Measurements from ENCODE around the gene HMX1.

The HMX1 gene

DNA sequence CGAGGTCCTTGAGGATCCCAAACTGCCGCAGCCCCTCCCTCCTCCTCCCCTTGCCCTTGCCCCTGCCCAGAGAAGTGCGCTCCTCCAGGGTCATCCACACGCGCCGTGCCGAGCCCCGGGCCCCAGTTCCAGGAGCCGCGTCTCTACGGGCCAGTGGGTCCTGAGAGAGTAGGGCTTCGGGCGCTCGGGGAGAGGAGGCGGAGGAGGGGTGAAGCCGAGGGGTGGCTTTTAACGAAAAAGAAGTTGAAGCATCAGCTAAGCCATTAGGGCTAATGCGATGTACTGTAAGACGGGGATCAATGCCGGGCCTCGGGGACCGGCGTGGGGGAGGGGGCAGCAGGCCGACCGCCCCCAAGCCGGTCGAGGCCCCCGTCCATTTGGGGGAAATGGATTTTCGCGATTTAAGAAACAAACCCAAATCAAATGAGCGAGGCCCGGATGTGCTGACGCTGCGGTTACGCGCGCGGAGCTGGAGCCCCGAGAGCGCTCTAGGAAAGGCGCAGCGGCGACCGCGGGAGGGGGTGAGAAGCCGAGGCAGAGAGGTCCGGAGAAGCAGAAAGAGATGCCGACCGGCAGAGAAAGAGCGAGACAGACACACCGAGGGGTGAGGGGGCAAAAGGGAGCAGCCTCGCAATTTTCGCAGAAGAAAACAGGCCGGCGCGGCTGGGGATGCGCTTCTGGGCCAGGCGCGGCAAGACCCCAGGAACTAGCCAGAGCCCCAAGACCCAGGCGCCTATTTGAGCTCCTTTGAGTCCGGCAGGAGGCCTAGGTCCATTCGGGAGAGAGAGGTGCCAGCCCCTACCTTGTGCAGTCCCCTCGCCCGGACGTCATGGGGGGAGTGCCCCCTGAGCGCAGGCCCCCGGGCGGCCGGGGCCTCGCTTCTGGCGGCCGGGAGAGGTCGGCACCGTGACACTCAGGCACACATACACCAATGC lies 13.6 kb downstream of the HMX1 start:
- in situ Hi-C loops (cut with MboI; ENCODE audit: low sequenced_read_pairs): no loop called here

GRCh38 chr4:8856835-8857621 lies 14.6 kb downstream of the HMX1 start:
- in situ Hi-C loops (cut with MboI; ENCODE audit: low sequenced_read_pairs): no loop called here

GRCh38 chr4:8855818-8856245 lies 15.8 kb downstream of the HMX1 start:
- in situ Hi-C loops (cut with MboI; ENCODE audit: low sequenced_read_pairs): no loop called here

DNA sequence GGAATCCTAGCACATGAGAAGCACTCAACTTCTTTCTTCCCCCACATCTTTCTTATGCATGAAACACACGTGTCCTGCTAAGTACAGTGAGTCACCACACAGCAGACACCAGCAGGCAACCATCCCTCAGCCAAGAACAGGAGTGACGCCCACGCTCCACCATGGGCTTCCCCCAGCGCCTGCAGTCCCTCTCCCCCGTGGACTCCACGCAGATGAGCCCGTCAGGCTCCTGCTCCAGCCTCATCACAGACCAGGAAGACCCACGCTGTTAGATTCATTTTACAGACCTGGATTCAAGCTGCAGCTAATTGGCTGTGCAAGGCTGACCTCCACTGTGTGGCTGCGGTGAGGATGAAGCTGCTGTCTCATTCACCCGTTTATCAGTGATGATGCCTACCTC lies 16.7 kb downstream of the HMX1 start:
- in situ Hi-C loops (cut with MboI; ENCODE audit: low sequenced_read_pairs): no loop called here

DNA sequence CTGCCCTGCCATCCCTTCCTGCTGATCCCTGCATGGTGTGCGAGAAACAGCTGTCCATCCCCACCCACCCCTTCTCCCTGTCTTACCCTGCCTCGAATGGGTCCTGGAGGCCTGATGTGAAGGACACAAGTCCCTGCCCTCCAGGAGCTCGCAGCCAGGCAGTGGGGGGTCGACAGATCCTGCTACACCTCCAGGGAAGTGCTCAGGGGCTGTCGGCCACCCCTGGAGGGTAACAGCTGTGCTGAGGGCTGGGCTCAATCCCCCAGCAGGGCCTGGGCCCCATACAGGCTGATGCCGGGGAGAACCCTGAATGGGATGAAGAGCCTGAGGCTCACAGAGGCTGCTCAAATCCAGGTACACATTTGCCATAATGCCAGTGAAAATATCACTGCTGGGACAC lies 17.6 kb downstream of the HMX1 start:
- in situ Hi-C loops (cut with MboI; ENCODE audit: low sequenced_read_pairs): no loop called here

GRCh38 chr4:8853249-8853648 lies 18.4 kb downstream of the HMX1 start:
- in situ Hi-C loops (cut with MboI; ENCODE audit: low sequenced_read_pairs): no loop called here

GRCh38 chr4:8852118-8852704 lies 19.4 kb downstream of the HMX1 start:
- in situ Hi-C loops (cut with MboI; ENCODE audit: low sequenced_read_pairs): no loop called here

DNA sequence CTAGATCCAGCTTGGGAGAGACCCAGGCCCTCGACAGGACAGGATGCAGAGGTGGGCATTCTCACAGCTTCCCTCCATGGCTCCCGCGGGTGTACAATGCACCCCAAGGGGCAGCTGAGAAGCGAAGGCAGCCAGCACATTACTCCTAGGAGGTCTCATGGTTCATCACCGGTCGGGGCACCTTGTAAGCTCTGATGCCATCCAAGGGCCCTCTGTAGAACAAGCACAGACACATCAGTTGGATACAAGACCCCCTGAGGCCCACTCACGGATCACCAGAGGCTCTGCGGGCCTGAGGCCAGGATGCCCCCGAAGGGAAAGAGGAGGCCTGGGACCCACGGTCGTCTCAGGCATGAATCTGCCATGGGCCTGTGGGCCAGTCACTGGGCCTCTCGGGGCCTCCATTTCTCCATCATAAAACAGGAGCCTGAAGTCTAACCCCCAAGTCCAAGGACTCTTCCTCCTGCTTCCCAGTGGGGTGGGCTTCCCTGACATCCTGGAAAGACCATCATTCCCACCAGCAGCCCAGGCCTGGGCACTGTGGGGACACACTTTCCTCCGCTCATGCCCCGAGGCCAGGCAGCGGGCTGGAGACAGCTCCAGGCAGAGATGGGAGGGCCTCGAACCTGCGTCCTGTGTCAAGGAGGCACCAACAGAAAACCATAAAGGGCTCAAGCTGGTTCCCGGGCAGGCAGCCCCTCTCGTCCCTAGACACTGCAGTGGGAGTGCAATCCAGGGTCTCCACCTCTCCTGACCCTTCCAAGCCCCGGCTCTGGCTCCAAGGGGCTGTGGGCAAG lies 20.1 kb downstream of the HMX1 start:
- in situ Hi-C loops (cut with MboI; ENCODE audit: low sequenced_read_pairs): no loop called here

- in situ Hi-C loops (cut with MboI; ENCODE audit: low sequenced_read_pairs): no loop called here
Observed at GRCh38 chr4:8850830-8851188, 20.8 kb downstream of the HMX1 start.

DNA sequence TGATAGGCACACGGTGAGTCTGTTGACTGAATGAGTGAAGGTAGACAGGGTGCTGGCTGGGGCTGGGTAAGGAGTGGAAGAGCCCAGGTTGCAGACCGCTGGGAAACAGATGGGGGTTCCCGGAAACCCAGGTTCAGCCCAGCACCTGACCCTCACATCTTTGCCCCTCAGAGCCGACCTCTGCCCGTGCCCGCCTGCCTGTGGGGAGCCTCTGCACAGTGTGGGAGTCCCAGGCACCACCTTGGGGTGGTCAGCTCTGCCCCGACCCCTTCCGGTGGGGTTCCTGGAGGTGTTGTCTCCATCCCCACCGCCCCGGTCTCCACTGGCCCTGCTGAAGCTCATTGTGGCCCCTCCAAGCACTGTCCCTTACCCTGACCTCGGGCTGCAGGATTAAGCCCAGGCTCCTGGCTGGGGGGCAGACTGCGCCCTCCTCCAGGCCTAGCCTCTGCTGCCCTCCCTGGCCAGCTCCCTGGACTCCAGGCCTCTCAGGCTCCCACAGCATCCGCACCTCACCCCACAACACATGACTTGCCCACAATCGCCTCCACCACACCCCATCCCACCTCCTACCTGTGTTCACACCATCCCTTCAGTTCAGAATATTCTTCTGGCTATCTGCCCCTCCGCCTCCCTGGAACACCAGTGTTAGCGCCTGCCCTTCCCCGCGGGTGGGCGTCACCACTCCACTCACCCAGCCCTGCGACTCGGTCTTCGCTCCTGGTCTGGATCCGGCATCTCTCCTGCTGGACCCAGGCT lies 21.4 kb downstream of the HMX1 start:
- in situ Hi-C loops (cut with MboI; ENCODE audit: low sequenced_read_pairs): no loop called here

DNA sequence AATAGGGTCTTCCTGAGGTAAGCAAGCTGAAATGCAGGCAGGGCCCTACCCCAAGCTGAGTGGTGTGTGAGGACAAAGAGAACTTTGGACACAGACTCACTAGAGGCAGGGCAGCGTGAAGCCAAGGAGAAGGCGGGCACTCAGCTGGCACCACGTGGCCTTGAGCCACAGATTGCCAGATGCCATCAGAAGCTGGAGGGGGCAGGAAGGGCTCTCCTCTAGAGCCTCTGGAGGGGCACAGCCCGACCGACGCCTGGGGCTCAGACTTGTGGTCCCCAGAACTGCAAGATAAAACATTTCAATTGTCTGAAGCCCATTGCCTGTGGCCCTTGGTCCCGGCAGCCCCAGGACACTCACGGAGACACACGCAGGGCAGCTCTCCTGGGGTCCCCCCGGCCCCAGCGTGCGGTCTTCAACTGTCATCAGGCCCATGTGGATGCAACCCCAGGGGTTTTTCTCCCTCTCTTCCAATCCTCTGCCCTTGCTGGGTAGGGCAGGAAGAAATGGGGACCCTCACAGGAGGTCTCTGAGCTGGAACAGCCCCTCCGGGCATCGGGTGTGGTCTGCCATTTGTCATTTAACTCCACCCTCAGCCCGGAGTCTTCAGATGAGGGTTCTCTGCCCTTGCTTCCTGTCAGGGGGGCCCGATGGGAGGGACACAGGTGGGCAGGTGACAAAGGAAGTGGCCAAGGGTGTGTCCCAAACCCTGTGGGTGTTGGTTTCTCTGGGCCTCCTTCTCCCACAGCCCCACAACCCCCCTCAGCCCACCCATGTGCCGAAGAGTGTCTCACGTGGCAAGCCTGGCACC lies 22.2 kb downstream of the HMX1 start:
- in situ Hi-C loops (cut with MboI; ENCODE audit: low sequenced_read_pairs): no loop called here

GRCh38 chr4:8848507-8849265 lies 23.0 kb downstream of the HMX1 start:
- in situ Hi-C loops (cut with MboI; ENCODE audit: low sequenced_read_pairs): no loop called here

DNA sequence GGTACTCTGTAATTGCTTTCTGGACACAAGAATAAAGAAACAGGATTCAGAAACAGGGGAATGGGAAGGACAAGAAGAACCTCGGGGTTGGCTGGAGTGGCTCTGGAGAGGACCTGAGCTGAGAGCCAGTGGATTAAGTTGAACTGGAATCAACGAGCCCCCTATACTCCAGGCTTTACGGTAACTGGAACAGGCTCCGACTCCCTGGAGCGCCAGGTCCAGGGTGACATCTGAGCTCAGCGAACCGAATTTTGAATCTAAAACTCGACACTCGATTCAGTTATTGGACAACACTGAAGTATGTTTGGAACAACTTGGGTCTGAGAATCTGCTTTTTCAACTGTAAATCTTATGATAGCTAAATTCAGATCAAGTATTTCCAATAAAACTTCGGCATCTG lies 23.9 kb downstream of the HMX1 start:
- in situ Hi-C loops (cut with MboI; ENCODE audit: low sequenced_read_pairs): no loop called here

- in situ Hi-C loops (cut with MboI; ENCODE audit: low sequenced_read_pairs): no loop called here
Observed at GRCh38 chr4:8847331-8847730, 24.3 kb downstream of the HMX1 start.

DNA sequence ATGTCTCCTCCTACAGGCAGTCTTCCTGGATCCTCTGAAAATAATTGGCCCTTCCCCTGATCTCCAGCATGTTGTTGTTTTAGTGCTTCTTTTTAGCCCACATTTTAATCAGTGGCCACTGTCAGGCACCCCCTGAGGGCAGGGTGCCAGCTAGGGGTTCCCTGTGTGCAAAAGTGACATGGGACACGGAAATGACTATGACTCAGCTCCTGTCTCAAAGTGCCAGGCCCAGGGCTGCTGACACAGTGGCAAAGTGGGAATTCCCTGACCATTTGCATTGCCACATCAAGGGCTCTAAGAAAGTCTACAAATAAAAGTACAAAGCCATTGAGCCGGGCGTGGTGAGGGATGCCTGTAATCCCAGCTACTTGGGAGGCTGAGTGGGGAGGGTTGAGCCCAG lies 24.8 kb downstream of the HMX1 start:
- in situ Hi-C loops (cut with MboI; ENCODE audit: low sequenced_read_pairs): no loop called here

GRCh38 chr4:8846046-8846720 lies 25.5 kb downstream of the HMX1 start:
- in situ Hi-C loops (cut with MboI; ENCODE audit: low sequenced_read_pairs): no loop called here

DNA sequence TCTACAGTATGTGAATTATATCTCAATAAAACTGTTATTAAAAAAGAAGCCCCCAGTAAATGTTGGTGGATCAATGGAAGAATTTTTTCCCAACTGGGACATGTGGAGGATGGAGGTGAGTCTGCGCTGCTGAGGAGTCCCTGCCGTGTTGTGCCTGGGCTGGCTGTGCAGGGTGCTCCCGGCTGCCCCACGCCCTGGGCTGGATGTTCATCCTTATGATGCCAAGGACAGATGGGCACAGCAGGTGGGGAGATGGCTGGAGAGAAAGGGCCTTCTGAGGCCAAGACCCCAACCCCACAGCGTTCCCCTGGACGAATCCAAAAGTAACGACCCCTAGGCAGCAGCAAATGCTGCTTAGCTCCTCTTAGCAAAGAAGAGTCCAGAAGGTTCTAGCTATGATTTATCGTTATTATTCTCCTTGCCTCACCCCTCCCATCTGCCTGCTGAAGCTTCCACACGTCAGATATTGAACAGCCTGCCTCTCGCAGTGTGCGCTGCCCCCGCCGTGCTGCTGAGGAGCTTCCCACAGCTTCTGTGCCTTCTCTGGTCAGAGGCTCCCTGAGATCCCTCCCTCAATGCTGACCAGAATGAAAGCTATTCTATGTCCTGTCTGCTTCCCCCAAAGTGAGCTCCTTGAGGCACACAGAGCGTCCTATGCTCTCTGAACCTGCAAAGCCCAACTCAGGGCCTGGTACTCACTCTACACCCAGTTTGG lies 26.5 kb downstream of the HMX1 start:
- in situ Hi-C loops (cut with MboI; ENCODE audit: low sequenced_read_pairs): no loop called here

Data from HL-60/S4 treated with retinoic acid at 250 ng/mL for 4 days and 3 days (cell line).